Hepatic stellate cell (primary cell): ENCODE data around the gene XRCC3.

Source experiments
- DNase-seq: peaks from one replicate; pipeline ENCODE4 v3.0.0; 2011; ENCODE audit warnings: low spot score

The XRCC3 gene

GRCh38 chr14:103715052-103716000 lies at the start of gene XRCC3, which contains the start of gene ZFYVE21:
TSS of gene XRCC3 (minus strand) at chr14:103715451. CDS start at chr14:103711087, 4,364 bp downstream.
TSS of gene ZFYVE21 (plus strand) at chr14:103715810. CDS start at chr14:103715842, 32 bp downstream.
- peak; percentile 100 for DNase-seq

GRCh38 chr14:103763730-103764488 lies 48.7 kb upstream of the XRCC3 start:
- DNase-seq = no peak

- DNase-seq = no peak
These were observed 47.3 kb upstream of the XRCC3 start for GRCh38 chr14:103762541-103762940.

- DNase-seq = peak; percentile 16
These were observed 46.8 kb upstream of the XRCC3 start for GRCh38 chr14:103762036-103762435.

GRCh38 chr14:103758059-103758776 lies 43.0 kb upstream of the XRCC3 start:
- no peak for DNase-seq

- DNase-seq = no peak
These were observed 39.8 kb upstream of the XRCC3 start for GRCh38 chr14:103755060-103755459.

GRCh38 chr14:103753774-103754173 lies 38.5 kb upstream of the XRCC3 start:
- no peak for DNase-seq

- no peak for DNase-seq
These were observed 34.6 kb upstream of the XRCC3 start for GRCh38 chr14:103749860-103750259.

- no peak for DNase-seq
These were observed 34.2 kb upstream of the XRCC3 start for GRCh38 chr14:103749452-103749851.

GRCh38 chr14:103748534-103748857 lies 33.2 kb upstream of the XRCC3 start:
- DNase-seq = no peak

GRCh38 chr14:103746701-103747100 lies 31.4 kb upstream of the XRCC3 start:
- no peak for DNase-seq

- DNase-seq = no peak
These were observed 30.2 kb upstream of the XRCC3 start for GRCh38 chr14:103745424-103745823.

- DNase-seq = no peak
These were observed 29.6 kb upstream of the XRCC3 start for GRCh38 chr14:103744621-103745395.

GRCh38 chr14:103743691-103744090 lies 28.4 kb upstream of the XRCC3 start:
- no peak for DNase-seq

- no peak for DNase-seq
These were observed 27.4 kb upstream of the XRCC3 start for GRCh38 chr14:103742499-103743255.

- no peak for DNase-seq
These were observed 26.6 kb upstream of the XRCC3 start for GRCh38 chr14:103741876-103742275.

GRCh38 chr14:103740991-103741689 lies 25.9 kb upstream of the XRCC3 start:
- DNase-seq = no peak

GRCh38 chr14:103739793-103740501 lies 24.7 kb upstream of the XRCC3 start:
- no peak for DNase-seq

GRCh38 chr14:103739466-103739792 lies 24.2 kb upstream of the XRCC3 start:
- no peak for DNase-seq
